OCI-LY1 (cell line): ENCODE results near the gene OLFM2.

ENCODE experiments used
- H2AFZ ChIP-seq: fragments of 200-600 bp; sonication (generic), shearing (Covaris generic); 2 replicates; pipeline ENCODE4 v1.6.0; 2014; ENCODE audit warnings: antibody characterized with exemption, mild to moderate bottlenecking, low read length
- H3F3A ChIP-seq: fragments of 200-600 bp; sonication (generic), shearing (Covaris generic); 2 replicates; pipeline ENCODE4 v1.6.0; 2014; ENCODE audit warnings: mild to moderate bottlenecking, antibody characterized with exemption, low read length, moderate library complexity; ENCODE audit not compliant: insufficient read depth
- H3K27ac ChIP-seq: fragments of 200-600 bp; sonication (generic); 2 replicates; pipeline ENCODE4 v1.5.1; 2014; ENCODE audit warnings: low read length, mixed run types, mild to moderate bottlenecking, low read depth; ENCODE audit not compliant: poor library complexity, severe bottlenecking
- H3K27me3 ChIP-seq: fragments of 200-600 bp; sonication (generic); 2 replicates; pipeline ENCODE4 v1.6.0; 2014; ENCODE audit warnings: antibody characterized with exemption, mild to moderate bottlenecking, low read length, moderate library complexity; ENCODE audit not compliant: insufficient read depth
- H3K36me3 ChIP-seq: fragments of 200-600 bp; sonication (generic); 2 replicates; pipeline ENCODE4 v1.6.1; 2014; ENCODE audit warnings: mild to moderate bottlenecking, antibody characterized with exemption, low read length, moderate library complexity, mixed read lengths; ENCODE audit not compliant: insufficient read depth
- H3K4me1 ChIP-seq: fragments of 200-600 bp; sonication (generic); 2 replicates; pipeline ENCODE4 v1.5.1; 2014; ENCODE audit warnings: mild to moderate bottlenecking, low read length, moderate library complexity; ENCODE audit not compliant: insufficient read depth, severe bottlenecking
- H3K4me2 ChIP-seq: fragments of 200-600 bp; sonication (generic), shearing (Covaris generic); 2 replicates; pipeline ENCODE4 v1.6.1; 2014; ENCODE audit warnings: low read length
- H3K4me3 ChIP-seq: fragments of 200-600 bp; sonication (generic); 2 replicates; pipeline ENCODE4 v1.5.1; 2014; ENCODE audit warnings: low read length, low read depth, mild to moderate bottlenecking, mixed read lengths; ENCODE audit not compliant: poor library complexity, severe bottlenecking
- H3K79me2 ChIP-seq: fragments of 200-600 bp; shearing (Covaris generic); 2 replicates; pipeline ENCODE4 v1.6.1; 2016; ENCODE audit warnings: mixed run types, low read length, mixed read lengths; ENCODE audit not compliant: insufficient read depth
- H3K9ac ChIP-seq: fragments of 200-600 bp; sonication (generic), shearing (Covaris generic); 2 replicates; pipeline ENCODE4 v1.6.1; 2014; ENCODE audit warnings: mild to moderate bottlenecking, low read length, mixed read lengths
- H3K9me2 ChIP-seq: fragments of 200-600 bp; sonication (generic), shearing (Covaris generic); 2 replicates; pipeline ENCODE4 v1.6.1; 2014; ENCODE audit warnings: low read depth, mild to moderate bottlenecking, low read length, mixed read lengths
- H3K9me3 ChIP-seq: fragments of 200-600 bp; shearing (Covaris generic); 2 replicates; pipeline ENCODE4 v1.6.1; 2014; ENCODE audit warnings: low read length, mixed read lengths
- H4K20me1 ChIP-seq: fragments of 200-600 bp; sonication (generic), shearing (Covaris generic); 2 replicates; pipeline ENCODE4 v1.6.0; 2016; ENCODE audit warnings: mild to moderate bottlenecking, low read length; ENCODE audit not compliant: insufficient read depth
- CTCF ChIP-seq: fragments of 200-600 bp; sonication (generic), shearing (Covaris generic); IDR thresholded peaks from 2 replicates; pipeline ENCODE4 v1.5.1; 2017; ENCODE audit warnings: mild to moderate bottlenecking, antibody characterized with exemption, low read length, moderate library complexity, mixed read lengths
- EZH2 ChIP-seq: fragments of 200-600 bp; sonication (generic), shearing (Covaris generic); IDR thresholded peaks from 2 replicates; pipeline ENCODE4 v1.8.0; 2017; ENCODE audit warnings: borderline replicate concordance, mixed run types, mild to moderate bottlenecking, antibody characterized with exemption, low read length, moderate library complexity, mixed read lengths

OLFM2 gene

GRCh38 chr19:9968820-9969687 lies 32.7 kb upstream of the OLFM2 start:
- H3K27ac ChIP-seq, result no peak overlapping the region
- H2AFZ ChIP-seq, result no peak overlapping the region
- H3K27me3 ChIP-seq, result no peaks in the 10 kb centered on the region
- H3K36me3 ChIP-seq, result no peaks in the 10 kb centered on the region
- H3F3A ChIP-seq, result no peaks in the 10 kb centered on the region
- no peak overlapping the region for H3K9ac ChIP-seq
- H3K4me2 ChIP-seq, result no peak overlapping the region
- no peaks in the 10 kb centered on the region for H4K20me1 ChIP-seq
- H3K4me3 ChIP-seq, result no peak overlapping the region
- TF ChIP-seq EZH2 (no peak), CTCF (no peak)
- no peaks in the 10 kb centered on the region for H3K79me2 ChIP-seq
- H3K4me1 ChIP-seq, result no peaks in the 10 kb centered on the region
- H3K9me2 ChIP-seq, result no peaks in the 10 kb centered on the region
- no peaks in the 10 kb centered on the region for H3K9me3 ChIP-seq

- H3K9me3 ChIP-seq, result no peaks in the 10 kb centered on the region
- no peak for TF ChIP-seq EZH2
- no peak for TF ChIP-seq CTCF
- H3K36me3 ChIP-seq, result no peaks in the 10 kb centered on the region
- H2AFZ ChIP-seq, result no peak overlapping the region
- no peaks in the 10 kb centered on the region for H3K4me1 ChIP-seq
- no peaks in the 10 kb centered on the region for H4K20me1 ChIP-seq
- H3K27ac ChIP-seq, result no peak overlapping the region
- no peak overlapping the region for H3K4me2 ChIP-seq
- no peaks in the 10 kb centered on the region for H3K27me3 ChIP-seq
- H3F3A ChIP-seq, result no peaks in the 10 kb centered on the region
- H3K4me3 ChIP-seq, result no peak overlapping the region
- no peaks in the 10 kb centered on the region for H3K9me2 ChIP-seq
- no peak overlapping the region for H3K9ac ChIP-seq
- H3K79me2 ChIP-seq, result no peaks in the 10 kb centered on the region
Measured at GRCh38 chr19:9967326-9967725, 31.0 kb upstream of the OLFM2 start.

GRCh38 chr19:9966448-9966847 lies 30.1 kb upstream of the OLFM2 start:
- no peak for TF ChIP-seq EZH2
- no peak for TF ChIP-seq CTCF
- Histone ChIP-seq H3K4me2 (no peak overlapping the region), H3K27ac (no peak overlapping the region), H3K9me2 (no peaks in the 10 kb centered on the region), H3K27me3 (no peaks in the 10 kb centered on the region), H3K79me2 (no peaks in the 10 kb centered on the region), H3F3A (no peaks in the 10 kb centered on the region), H2AFZ (no peak overlapping the region), H3K9me3 (no peaks in the 10 kb centered on the region), H4K20me1 (no peaks in the 10 kb centered on the region), H3K9ac (no peak overlapping the region), H3K4me3 (no peak overlapping the region), H3K4me1 (no peaks in the 10 kb centered on the region), H3K36me3 (no peaks in the 10 kb centered on the region)
